ENCODE data around the gene TENM3. TPM values are rescaled to one million over a fixed set of nuclear protein-coding genes. Genes with fewer than 3 reads are reported as not detected.

Gene TENM3
- total RNA-seq, 1 donor from 2014 or later, result 11.0 TPM

- DNase-seq (ENCODE audit: extremely low spot score in 2 of 2), result no peak
- Histone ChIP-seq H3K4me3 (no peak overlapping the region), H3K4me1 (no peaks in the 10 kb centered on the region), H3K27ac (no peak overlapping the region), H3K36me3 (no peaks in the 10 kb centered on the region), H3K9me3 (no peaks in the 10 kb centered on the region), H3K27me3 (no peaks in the 10 kb centered on the region)
- TF ChIP-seq POLR2AphosphoS5 (IDR thresholded peaks at IDR 0.05; ENCODE audit: insufficient read depth in 1 of 2, low read depth in 1 of 2), result no peak
- TF ChIP-seq CTCF (IDR thresholded peaks at IDR 0.05), result no peak
- no peak for TF ChIP-seq POLR2A (IDR thresholded peaks at IDR 0.05)
- intact Hi-C loops (cut with DNase I), result no loop called here
These were observed 397.3 kb downstream of the TENM3 start for GRCh38 chr4:182640491-182640890.

GRCh38 chr4:182640932-182641331, 397.7 kb downstream of the TENM3 start:
- H3K9me3 ChIP-seq, result no peaks in the 10 kb centered on the region
- no peak for DNase-seq (ENCODE audit: extremely low spot score in 2 of 2)
- no peaks in the 10 kb centered on the region for H3K36me3 ChIP-seq
- intact Hi-C loops (cut with DNase I), result no loop called here
- no peaks in the 10 kb centered on the region for H3K4me1 ChIP-seq
- no peak overlapping the region for H3K4me3 ChIP-seq
- no peaks in the 10 kb centered on the region for H3K27me3 ChIP-seq
- H3K27ac ChIP-seq, result no peak overlapping the region
- TF ChIP-seq POLR2A (IDR thresholded peaks at IDR 0.05), result no peak
- TF ChIP-seq CTCF (IDR thresholded peaks at IDR 0.05), result no peak
- TF ChIP-seq POLR2AphosphoS5 (IDR thresholded peaks at IDR 0.05; ENCODE audit: insufficient read depth in 1 of 2, low read depth in 1 of 2), result no peak

DNA sequence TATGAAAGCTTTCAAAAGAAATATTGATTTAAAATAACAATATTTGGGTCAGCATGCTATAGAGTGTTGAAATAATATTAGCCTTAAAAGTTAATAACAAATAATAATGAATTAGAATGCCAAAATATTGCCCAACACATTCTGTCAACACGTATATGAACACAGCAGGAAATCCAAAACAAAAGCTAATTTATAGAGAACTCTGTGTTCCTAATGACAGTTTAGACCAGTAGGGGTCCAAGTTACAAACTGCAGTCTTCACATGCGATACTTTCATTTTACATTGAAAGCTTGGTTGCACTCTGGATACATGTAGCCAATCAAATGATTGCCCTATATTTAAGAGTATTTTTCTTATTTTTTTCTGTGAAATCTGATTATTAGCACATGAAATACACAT, 399.6 kb downstream of the TENM3 start:
- TF ChIP-seq POLR2A (IDR thresholded peaks at IDR 0.05), result no peak
- no peak for TF ChIP-seq POLR2AphosphoS5 (IDR thresholded peaks at IDR 0.05; ENCODE audit: insufficient read depth in 1 of 2, low read depth in 1 of 2)
- TF ChIP-seq CTCF (IDR thresholded peaks at IDR 0.05), result no peak
- intact Hi-C loops (cut with DNase I), result no loop called here
- Histone ChIP-seq H3K4me1 (no peaks in the 10 kb centered on the region), H3K4me3 (no peak overlapping the region), H3K9me3 (no peaks in the 10 kb centered on the region), H3K27me3 (no peaks in the 10 kb centered on the region), H3K27ac (no peak overlapping the region), H3K36me3 (no peaks in the 10 kb centered on the region)
- no peak for DNase-seq (ENCODE audit: extremely low spot score in 2 of 2)

DNA sequence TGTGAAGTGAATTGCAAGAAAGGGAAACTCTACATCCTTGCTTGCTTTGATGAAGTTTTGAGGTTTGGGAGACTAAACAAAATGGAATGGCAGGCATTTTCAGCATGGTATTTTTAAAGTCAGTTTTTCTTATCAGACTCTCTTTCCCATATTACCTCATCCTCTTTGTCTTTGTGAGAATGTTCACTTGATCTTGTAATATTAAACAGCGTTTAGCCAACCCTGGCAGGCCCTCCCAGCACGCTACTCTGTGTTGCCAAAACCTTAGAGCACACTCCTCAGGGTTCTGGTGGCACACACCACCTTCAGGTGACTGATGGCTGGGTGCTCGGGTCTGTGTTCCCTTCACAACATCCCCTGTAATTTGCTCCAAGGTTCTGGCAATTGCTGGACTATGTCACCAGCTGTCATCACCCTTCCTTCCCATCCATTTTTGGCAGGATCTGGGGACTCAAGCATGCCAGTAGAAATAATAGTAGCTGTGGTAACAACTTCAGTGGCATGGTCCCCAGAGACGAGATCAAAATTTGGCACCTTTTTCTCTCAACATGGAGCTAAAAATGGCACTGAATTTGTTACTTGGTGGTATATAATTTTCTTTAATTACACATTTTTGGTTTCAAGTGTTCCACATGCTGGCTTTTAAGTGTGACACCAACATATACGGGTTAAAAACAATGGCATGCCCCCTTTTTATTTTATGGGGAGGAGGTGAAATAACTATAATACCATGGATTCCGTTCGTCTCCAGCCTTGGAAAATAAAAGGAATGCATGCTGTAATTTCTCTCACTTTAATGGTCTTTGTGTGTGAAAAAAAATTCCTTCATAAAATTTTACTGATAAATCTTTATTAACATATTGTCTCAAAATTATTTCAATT, 400.8 kb downstream of the TENM3 start:
- no peak for DNase-seq (ENCODE audit: extremely low spot score in 2 of 2)
- intact Hi-C loops (cut with DNase I), result no loop called here
- TF ChIP-seq POLR2AphosphoS5 (IDR thresholded peaks at IDR 0.05; ENCODE audit: insufficient read depth in 1 of 2, low read depth in 1 of 2), result no peak
- TF ChIP-seq POLR2A (IDR thresholded peaks at IDR 0.05), result no peak
- no peak for TF ChIP-seq CTCF (IDR thresholded peaks at IDR 0.05)
- Histone ChIP-seq H3K27ac (no peak overlapping the region), H3K4me3 (no peak overlapping the region), H3K9me3 (no peaks in the 10 kb centered on the region), H3K36me3 (no peaks in the 10 kb centered on the region), H3K27me3 (no peaks in the 10 kb centered on the region), H3K4me1 (no peaks in the 10 kb centered on the region)

GRCh38 chr4:182644683-182645050, 401.5 kb downstream of the TENM3 start:
- TF ChIP-seq POLR2AphosphoS5 (IDR thresholded peaks at IDR 0.05; ENCODE audit: insufficient read depth in 1 of 2, low read depth in 1 of 2) (no peak), CTCF (IDR thresholded peaks at IDR 0.05) (no peak), POLR2A (IDR thresholded peaks at IDR 0.05) (no peak)
- intact Hi-C loops (cut with DNase I), result no loop called here
- Histone ChIP-seq H3K27me3 (no peaks in the 10 kb centered on the region), H3K9me3 (no peaks in the 10 kb centered on the region), H3K27ac (no peak overlapping the region), H3K4me1 (no peaks in the 10 kb centered on the region), H3K4me3 (no peak overlapping the region), H3K36me3 (no peaks in the 10 kb centered on the region)
- DNase-seq (ENCODE audit: extremely low spot score in 2 of 2), result no peak

All from vagina (tissue), 2 donors.